Measurements from ENCODE around the gene P3H4.

The P3H4 gene

GRCh38 chr17:41806685-41807445 lies 4.9 kb downstream of the P3H4 start:
- no peak overlapping the region for H3K4me3 ChIP-seq (ENCODE audit: low read depth, low read length)
- DNase-seq (ENCODE audit: low read depth) = no peak
- TF ChIP-seq CTCF (IDR thresholded peaks at IDR 0.05; ENCODE audit: control insufficient read depth, extremely low read depth, insufficient read depth) = no peak

GRCh38 chr17:41803049-41804020 lies 8.4 kb downstream of the P3H4 start:
- no peak overlapping the region for H3K4me3 ChIP-seq (ENCODE audit: low read depth, low read length)
- TF ChIP-seq CTCF (IDR thresholded peaks at IDR 0.05; ENCODE audit: control insufficient read depth, extremely low read depth, insufficient read depth) = no peak
- no peak for DNase-seq (ENCODE audit: low read depth)

- no peak for DNase-seq (ENCODE audit: low read depth)
- H3K4me3 ChIP-seq (ENCODE audit: low read depth, low read length) = no peak overlapping the region
- TF ChIP-seq CTCF (IDR thresholded peaks at IDR 0.05; ENCODE audit: control insufficient read depth, extremely low read depth, insufficient read depth) = peak; percentile 98
Measured at GRCh38 chr17:41801374-41802271, 10.1 kb downstream of the P3H4 start.

- DNase-seq (ENCODE audit: low read depth) = no peak
- no peak overlapping the region for H3K4me3 ChIP-seq (ENCODE audit: low read depth, low read length)
- TF ChIP-seq CTCF (IDR thresholded peaks at IDR 0.05; ENCODE audit: control insufficient read depth, extremely low read depth, insufficient read depth) = no peak
Measured at GRCh38 chr17:41800601-41801373, 11.0 kb downstream of the P3H4 start.

- TF ChIP-seq CTCF (IDR thresholded peaks at IDR 0.05; ENCODE audit: control insufficient read depth, extremely low read depth, insufficient read depth) = no peak
- DNase-seq (ENCODE audit: low read depth) = no peak
- H3K4me3 ChIP-seq (ENCODE audit: low read depth, low read length) = no peak overlapping the region
Measured at GRCh38 chr17:41799366-41799765, 12.4 kb downstream of the P3H4 start.

GRCh38 chr17:41797377-41797776 lies 14.4 kb downstream of the P3H4 start:
- H3K4me3 ChIP-seq (ENCODE audit: low read depth, low read length) = no peak overlapping the region
- DNase-seq (ENCODE audit: low read depth) = no peak
- TF ChIP-seq CTCF (IDR thresholded peaks at IDR 0.05; ENCODE audit: control insufficient read depth, extremely low read depth, insufficient read depth) = no peak

Measured in LNCaP clone FGC (cell line).